ENCODE results near the gene NELFA.

The NELFA gene

DNA sequence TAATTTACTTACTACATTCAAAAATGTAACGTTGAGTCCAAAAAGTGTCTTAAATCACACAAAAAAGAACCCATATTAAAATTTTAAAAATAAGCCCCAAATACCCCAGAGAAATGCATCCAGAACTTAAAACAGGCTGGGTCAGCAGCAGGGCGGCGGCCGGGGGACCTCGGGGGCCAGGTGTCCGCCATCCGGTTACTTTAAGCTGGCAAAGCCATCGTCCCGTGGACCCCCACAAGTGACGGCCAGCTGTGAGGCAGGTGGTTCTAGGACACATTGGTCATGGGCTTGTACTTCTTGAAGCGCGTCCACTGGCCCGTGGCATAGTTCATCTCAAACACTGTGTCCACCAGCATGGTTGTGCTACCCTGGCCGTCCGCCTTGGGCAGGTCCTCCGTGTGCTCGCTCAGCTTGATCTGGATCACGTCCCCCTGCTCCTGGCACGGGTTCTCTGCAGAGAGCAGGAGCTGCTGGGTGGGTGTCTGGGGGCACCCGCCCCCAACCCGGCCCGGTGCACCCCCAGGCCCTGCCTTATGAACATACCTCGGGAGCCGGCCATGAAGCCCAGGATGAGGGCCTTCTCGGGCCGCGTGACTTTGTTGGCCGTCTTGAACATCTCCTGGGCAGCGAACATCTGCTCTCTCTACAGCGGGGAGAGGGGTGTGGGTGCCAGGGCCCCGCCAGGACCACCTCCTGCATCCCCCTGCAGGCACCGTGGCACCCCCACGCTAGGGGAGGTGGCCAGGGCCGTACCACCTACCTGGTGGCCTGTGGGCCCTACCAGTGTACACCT is 25.5 kb downstream of the NELFA start:
- no peak for DNase-seq (ENCODE audit: extremely low read depth in 1 of 2, low read depth in 1 of 2)

DNA sequence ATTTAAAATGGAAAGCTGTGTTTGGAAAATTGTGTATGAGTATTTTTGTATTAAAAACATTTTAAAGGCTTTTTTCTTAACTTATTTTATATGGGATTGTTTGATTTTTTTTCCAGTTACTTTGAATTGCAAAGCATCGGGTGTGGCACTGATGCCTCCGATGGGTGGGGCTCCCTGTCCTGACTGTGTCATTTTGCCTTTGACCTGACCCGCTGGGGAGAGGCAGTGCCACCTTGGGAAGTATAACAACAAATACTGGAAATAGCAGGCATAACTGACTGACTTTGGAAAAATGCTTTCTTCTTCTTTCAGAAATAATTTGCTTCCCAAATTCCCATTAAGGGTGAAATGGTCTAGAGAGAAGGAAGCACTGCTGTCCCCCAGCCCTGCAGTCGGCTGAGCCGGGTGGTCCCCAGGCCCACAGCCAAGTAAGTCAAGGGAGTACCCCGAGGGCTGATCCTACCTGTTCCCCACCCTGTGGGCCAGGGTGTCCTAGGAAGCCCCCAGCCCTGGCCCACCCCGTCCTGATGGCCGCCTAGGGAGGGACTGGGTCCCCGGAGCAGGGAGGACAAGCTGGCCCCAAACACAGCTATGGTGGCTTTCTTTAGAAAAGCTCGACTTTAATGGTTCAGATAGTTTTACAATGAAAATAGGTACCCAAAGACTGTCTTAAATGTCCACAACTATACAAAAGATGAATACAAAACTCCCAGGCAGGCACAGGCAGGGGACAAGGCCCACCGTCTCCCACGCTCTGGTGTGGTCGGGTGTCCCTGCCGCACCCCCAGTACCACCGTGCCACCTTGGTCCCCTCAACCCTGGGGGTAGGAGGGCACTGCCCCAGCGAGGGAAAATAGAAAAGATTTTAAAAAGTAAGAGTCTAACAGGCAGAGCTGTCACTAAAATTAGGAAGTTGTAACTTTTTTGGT is 26.4 kb downstream of the NELFA start:
- DNase-seq (ENCODE audit: extremely low read depth in 1 of 2, low read depth in 1 of 2) = no peak

DNA sequence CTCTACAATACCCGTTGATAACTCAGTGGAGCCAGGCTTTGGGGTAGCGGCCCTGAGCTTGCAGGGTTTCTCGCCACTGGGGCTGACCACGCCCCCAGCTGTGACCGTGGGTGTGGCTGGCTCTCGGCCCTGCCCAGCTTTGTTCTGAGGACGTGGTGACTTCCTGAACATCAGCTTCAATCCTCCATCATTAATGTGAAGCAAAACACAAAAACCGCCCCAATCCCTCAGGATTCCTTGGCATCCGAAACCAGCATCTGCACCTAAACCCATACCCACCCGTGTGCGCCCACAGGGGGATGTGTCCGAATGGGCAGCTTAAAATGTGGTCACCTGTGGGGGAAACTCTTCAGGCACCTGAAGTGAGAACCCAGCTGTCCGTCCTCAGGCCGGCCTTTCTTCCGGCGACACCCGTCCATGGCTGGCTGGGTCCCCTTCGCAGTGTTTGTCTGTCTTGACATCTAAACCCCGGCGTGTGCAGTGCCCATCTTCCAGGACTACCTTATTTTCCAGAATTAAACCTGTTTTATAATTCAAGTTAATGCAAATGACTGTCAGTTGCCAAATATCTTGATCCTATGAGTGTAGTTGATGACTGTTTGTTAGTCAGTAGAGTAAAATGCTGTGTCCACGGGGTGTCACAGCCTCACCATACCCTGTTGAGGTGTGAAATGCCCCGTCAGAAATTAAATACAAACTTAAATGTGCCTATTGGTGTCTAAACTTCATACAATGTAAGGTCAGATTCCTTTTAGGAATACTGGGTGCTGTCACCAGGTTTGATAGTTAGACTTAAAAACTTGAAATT is 27.3 kb downstream of the NELFA start:
- no peak for DNase-seq (ENCODE audit: extremely low read depth in 1 of 2, low read depth in 1 of 2)

- no peak for DNase-seq (ENCODE audit: extremely low read depth in 1 of 2, low read depth in 1 of 2)
Observed at GRCh38 chr4:1980561-1981041, 28.2 kb downstream of the NELFA start.

- no peak for DNase-seq (ENCODE audit: extremely low read depth in 1 of 2, low read depth in 1 of 2)
Observed at GRCh38 chr4:1979477-1980196, 29.1 kb downstream of the NELFA start.

DNA sequence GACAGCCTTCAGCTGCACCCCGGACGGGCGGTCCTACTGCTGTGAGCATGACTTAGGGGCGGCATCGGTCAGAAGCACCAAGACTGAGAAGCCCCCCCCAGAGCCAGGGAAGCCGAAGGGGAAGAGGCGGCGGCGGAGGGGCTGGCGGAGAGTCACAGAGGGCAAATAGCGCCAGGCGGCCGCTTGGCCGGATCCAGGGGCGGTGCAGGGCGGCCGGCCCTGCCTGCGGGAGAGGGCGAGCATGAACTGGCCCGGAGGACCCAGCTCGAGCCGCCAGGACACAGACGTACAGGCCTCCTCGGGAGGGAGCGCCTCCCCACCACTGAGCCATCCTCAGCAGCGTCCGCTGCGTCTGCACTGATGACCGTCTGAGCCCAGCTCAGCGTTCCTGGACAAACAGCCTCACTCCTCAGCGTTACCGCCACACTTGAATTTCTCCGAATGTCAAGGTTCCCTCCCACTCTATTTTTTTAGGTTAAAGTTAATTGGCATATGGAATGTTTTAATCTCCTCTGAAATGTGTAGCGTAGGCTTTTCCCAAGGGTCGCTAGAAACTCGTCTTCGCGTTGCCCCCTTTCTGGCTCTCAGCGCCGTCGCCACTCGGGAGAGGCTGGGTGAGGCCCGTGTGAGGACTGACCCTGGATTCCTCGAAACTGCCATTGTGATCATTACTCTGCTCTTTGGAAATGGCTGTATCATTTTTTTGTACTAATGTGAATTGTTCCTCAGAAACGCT is 29.9 kb downstream of the NELFA start:
- DNase-seq (ENCODE audit: extremely low read depth in 1 of 2, low read depth in 1 of 2) = no peak

DNA sequence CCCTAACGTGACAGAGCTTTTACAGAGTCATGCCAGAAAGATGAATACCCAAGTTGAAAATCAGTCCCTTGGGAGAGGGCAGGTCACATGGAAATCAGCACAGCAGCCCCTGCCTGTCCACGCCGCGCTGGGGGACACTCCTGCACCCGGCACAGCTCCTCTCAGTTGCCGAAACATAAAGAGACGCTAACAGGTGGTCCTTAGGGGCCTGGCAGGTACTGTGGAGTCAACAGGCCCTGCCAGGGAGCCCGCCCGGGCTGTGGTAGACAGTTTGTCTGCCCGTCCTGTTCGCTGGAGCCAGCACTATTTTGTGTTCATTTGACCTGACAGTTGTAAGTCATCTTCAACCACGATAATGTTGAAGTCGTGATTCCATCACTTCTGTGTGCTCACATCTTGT is 30.5 kb downstream of the NELFA start:
- no peak for DNase-seq (ENCODE audit: extremely low read depth in 1 of 2, low read depth in 1 of 2)

GRCh38 chr4:1976416-1977352 is 32.1 kb downstream of the NELFA start:
- no peak for DNase-seq (ENCODE audit: extremely low read depth in 1 of 2, low read depth in 1 of 2)

GRCh38 chr4:1975880-1976279 is 32.9 kb downstream of the NELFA start:
- DNase-seq (ENCODE audit: extremely low read depth in 1 of 2, low read depth in 1 of 2) = no peak

DNA sequence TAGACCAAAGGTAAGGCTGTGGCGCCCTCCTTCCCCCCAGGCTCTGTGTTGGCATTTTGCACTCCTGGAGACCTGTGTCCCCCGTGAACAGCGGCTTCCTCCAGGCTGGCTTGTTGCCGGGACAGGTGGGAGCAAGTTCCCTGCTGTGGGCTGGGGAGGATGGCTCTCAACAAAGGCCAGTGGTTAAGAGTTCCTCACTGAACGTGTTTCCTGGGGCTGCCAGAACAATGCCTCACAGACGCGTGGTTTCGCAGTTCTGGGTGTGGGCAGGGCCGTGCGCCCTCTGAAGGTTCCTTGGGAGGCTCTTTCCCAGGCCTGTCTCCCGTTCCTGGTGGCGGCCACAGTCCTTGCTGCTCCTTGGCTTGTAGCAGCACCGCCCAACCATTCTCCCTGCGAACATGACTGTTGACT is 33.4 kb downstream of the NELFA start:
- DNase-seq (ENCODE audit: extremely low read depth in 1 of 2, low read depth in 1 of 2) = no peak

DNA sequence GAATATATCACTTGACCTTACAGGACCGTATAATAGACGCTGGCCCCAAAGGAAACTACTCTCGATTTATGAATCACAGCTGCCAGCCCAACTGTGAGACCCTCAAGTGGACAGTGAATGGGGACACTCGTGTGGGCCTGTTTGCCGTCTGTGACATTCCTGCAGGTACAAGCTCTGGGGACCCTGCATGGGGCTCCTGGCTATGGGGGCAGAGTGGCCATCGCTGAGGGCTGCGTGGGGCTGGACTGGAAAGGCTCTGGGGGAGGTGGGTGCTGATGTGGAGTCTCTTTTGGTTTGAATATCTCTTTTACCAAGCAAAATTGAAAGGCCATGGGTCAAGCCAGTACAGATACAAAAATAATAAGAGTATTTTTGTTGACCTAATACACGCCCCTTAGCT is 33.9 kb downstream of the NELFA start:
- no peak for DNase-seq (ENCODE audit: extremely low read depth in 1 of 2, low read depth in 1 of 2)

- no peak for DNase-seq (ENCODE audit: extremely low read depth in 1 of 2, low read depth in 1 of 2)
Observed at GRCh38 chr4:1973661-1974060, 35.1 kb downstream of the NELFA start.

GRCh38 chr4:1973218-1973617 is 35.6 kb downstream of the NELFA start:
- no peak for DNase-seq (ENCODE audit: extremely low read depth in 1 of 2, low read depth in 1 of 2)

GRCh38 chr4:1972414-1972813 is 36.4 kb downstream of the NELFA start:
- DNase-seq (ENCODE audit: extremely low read depth in 1 of 2, low read depth in 1 of 2) = no peak

DNA sequence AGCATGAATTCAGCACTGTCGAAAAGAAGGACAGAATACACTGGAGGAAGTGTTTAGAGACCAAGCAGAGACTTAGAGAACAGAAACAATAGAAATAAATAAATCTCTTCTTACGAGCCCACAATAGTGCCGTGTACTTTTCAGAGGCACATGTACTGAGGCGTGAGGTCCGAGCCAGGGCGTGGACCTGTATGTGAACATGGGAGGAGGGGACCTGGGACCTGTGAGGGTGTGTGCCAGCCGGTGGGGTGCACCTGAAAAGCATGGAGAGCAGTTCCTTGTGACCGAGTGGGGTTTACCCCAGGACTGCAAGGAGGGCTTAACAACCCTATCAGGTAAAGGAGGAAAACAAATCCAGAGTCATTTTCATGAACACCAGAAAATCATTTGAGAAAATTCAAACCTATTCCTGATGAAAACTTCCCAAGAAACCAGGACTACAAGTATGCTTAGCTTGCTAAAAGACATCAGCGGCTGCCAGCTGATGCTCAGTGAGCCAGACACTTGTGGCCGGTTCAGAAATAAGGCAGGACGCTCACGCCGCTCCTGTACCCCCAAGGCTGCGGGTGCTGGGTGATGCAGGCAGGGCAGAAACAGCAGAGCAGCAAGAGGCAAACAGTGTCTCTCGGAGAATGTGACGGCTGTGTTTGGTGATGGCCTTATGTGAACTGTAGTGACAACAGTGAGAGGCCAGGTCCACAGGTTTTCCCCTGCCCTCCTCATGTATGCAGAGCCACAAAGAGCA is 37.1 kb downstream of the NELFA start:
- no peak for DNase-seq (ENCODE audit: extremely low read depth in 1 of 2, low read depth in 1 of 2)

DNA sequence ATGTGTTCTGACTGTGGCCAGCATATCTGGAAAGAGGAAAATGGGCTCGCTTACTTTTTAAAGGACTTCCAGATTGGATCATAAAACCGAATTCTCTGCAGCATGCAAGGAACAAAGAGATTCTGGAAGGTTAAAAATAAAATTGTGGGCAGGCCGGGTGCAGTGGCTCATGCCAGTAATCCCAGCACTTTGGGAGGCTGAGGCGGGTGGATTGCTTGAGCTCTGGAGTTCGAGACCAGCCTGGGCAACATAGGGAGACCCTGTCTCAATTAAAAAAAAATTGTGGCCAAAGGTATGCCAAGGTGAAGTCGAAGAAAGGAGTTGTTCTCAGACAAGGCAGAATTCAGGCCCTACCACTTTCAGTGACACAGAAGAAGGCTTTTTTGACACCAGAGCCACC is 37.8 kb downstream of the NELFA start:
- DNase-seq (ENCODE audit: extremely low read depth in 1 of 2, low read depth in 1 of 2) = no peak

- no peak for DNase-seq (ENCODE audit: extremely low read depth in 1 of 2, low read depth in 1 of 2)
Observed at GRCh38 chr4:1969928-1970723, 38.6 kb downstream of the NELFA start.
